ENCODE data around the gene LBHD2.

Gene LBHD2

DNA sequence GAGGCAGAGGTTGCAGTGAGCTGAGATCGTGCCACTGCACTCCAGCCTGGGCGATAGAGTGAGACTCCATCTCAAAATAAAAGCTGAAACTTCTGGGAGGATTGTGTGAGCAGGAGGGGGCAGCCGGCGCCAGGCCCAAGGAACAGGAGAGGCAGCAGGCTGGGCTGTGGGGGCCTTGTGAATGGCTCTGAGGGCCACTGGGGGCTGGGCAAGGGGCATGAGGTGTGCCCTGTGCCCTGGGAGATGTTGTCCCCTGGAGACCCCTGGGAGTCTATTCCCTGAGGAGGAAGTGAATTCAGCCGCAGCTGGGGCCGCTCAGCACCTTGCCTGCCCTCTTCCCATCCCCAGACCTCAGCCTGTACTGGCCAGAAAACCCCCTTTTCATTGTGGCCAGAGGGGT, 4.9 kb downstream of the LBHD2 start:
- TF ChIP-seq, protein P1, sequence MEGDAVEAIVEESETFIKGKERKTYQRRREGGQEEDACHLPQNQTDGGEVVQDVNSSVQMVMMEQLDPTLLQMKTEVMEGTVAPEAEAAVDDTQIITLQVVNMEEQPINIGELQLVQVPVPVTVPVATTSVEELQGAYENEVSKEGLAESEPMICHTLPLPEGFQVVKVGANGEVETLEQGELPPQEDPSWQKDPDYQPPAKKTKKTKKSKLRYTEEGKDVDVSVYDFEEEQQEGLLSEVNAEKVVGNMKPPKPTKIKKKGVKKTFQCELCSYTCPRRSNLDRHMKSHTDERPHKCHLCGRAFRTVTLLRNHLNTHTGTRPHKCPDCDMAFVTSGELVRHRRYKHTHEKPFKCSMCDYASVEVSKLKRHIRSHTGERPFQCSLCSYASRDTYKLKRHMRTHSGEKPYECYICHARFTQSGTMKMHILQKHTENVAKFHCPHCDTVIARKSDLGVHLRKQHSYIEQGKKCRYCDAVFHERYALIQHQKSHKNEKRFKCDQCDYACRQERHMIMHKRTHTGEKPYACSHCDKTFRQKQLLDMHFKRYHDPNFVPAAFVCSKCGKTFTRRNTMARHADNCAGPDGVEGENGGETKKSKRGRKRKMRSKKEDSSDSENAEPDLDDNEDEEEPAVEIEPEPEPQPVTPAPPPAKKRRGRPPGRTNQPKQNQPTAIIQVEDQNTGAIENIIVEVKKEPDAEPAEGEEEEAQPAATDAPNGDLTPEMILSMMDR (conservative IDR thresholded peaks at IDR 0.05; ENCODE audit: low read depth, low read length) = no peak
- no peak overlapping the region for H3K4me3 ChIP-seq (IDR thresholded peaks at IDR 0.05; ENCODE audit: insufficient read depth, low read depth, low read length)

DNA sequence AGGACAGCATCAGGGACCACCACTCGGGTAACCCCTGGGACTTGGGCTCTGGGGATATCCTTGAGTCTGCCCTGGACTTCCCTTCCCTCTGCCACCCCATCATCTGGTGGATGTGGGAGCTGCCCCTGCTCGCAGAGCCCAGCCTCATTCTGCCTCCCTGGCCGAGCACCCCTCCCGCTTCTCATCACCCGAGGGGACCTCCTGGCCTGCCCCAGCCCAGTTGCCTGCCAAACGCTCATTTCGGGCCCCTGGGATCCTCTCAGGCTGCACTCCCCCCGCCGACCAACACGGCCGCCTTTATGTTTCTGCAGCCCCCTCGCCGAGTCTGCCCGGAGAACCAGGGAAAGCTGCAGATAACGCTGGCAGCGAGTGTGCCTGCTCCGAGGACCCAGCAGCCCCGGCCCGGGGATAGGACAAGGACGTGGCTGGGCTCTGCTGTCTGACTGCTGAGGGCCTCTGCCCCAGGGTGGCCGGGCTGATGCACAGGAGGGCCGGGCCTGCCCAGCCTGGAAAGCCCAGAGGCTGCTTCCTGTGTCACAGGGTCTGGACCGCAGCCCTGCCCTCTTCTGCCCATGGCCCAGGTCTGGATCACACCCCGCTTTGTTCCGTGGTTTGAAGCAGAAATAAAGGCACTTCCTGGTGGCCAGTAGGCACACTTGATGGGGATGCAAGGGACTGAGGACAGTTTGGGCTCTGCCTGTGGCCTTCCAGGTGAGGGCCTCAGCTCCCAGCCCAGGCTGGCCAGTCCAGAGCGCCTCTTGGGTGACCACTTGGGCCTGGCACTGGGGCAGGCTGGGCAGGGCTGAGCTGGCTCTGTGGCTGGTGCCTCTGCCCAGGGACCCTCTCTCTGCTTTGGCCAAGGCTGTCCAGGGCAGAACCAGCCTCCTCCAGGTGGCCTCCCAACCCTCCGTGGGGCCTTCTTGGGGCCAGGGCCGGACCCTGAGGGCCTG, 5.7 kb downstream of the LBHD2 start:
- Histone ChIP-seq H2AFZ (ENCODE audit: low read depth) (no peak overlapping the region), H3K4me1 (ENCODE audit: low read depth, poor library complexity, severe bottlenecking) (peaks cover 5% of the 10 kb centered on the region), H3K4me2 (no peak overlapping the region), H3K9ac (no peak overlapping the region), H3K4me3 (IDR thresholded peaks at IDR 0.05; ENCODE audit: insufficient read depth, low read depth, low read length) (no peak overlapping the region), H3K79me2 (ENCODE audit: insufficient read depth, low read depth) (no peaks in the 10 kb centered on the region), H4K20me1 (ENCODE audit: insufficient read depth) (no peaks in the 10 kb centered on the region), H3K27me3 (ENCODE audit: insufficient read depth, low read depth) (no peaks in the 10 kb centered on the region), H3K27ac (no peak overlapping the region), H3K36me3 (ENCODE audit: insufficient read depth) (no peaks in the 10 kb centered on the region)
- TF ChIP-seq, protein P1 (conservative IDR thresholded peaks at IDR 0.05; ENCODE audit: low read depth, low read length) = no peak

More for the DNA sequence above, 4.9 kb downstream of the LBHD2 start:
- no peaks in the 10 kb centered on the region for H3K36me3 ChIP-seq (ENCODE audit: insufficient read depth)
- no peaks in the 10 kb centered on the region for H3K27me3 ChIP-seq (ENCODE audit: insufficient read depth, low read depth)
- H3K4me2 ChIP-seq = no peak overlapping the region
- H4K20me1 ChIP-seq (ENCODE audit: insufficient read depth) = no peaks in the 10 kb centered on the region
- H2AFZ ChIP-seq (ENCODE audit: low read depth) = no peak overlapping the region
- peaks cover 5% of the 10 kb centered on the region for H3K4me1 ChIP-seq (ENCODE audit: low read depth, poor library complexity, severe bottlenecking)
- no peaks in the 10 kb centered on the region for H3K79me2 ChIP-seq (ENCODE audit: insufficient read depth, low read depth)
- no peak overlapping the region for H3K9ac ChIP-seq
- H3K27ac ChIP-seq = no peak overlapping the region

DNA sequence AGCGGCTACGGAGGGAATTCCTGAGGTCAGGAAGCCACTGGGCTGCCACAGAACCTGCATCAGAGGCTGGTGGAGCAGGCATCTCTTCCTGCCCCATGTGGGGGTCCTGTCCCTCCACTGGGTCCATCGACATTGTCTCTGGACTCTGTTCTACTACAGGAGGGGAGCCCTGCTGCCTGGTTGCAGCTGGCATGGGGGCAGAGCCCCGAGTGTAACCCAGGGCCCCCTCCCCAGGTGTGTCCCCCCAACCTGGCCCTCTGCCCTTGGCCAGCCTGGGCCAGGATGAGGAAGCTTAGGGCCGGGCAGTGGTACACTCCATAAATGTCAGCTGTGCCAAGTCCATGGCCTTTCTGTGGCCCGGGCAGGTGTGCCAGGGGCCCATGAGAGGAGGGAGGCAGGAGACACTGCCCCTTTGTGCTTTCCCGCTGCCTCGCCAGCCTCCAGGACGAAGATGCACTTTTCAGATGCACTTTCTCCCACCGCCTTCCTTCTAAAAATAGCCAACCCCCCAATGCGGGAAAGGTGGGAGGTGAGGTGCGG, 6.5 kb downstream of the LBHD2 start:
- peaks cover 5% of the 10 kb centered on the region for H3K4me1 ChIP-seq (ENCODE audit: low read depth, poor library complexity, severe bottlenecking)
- peak overlapping the region; percentile 15; the same call in 1 of the 2 replicates for H3K4me2 ChIP-seq
- H4K20me1 ChIP-seq (ENCODE audit: insufficient read depth) = no peaks in the 10 kb centered on the region
- H2AFZ ChIP-seq (ENCODE audit: low read depth) = peak overlapping the region; percentile 71; the same call in 1 of the 2 replicates
- H3K9ac ChIP-seq = peak overlapping the region; percentile 58; the same call in 1 of the 2 replicates
- TF ChIP-seq, protein P1 (conservative IDR thresholded peaks at IDR 0.05; ENCODE audit: low read depth, low read length) = no peak
- no peaks in the 10 kb centered on the region for H3K36me3 ChIP-seq (ENCODE audit: insufficient read depth)
- no peaks in the 10 kb centered on the region for H3K27me3 ChIP-seq (ENCODE audit: insufficient read depth, low read depth)
- H3K27ac ChIP-seq = no peak overlapping the region
- H3K4me3 ChIP-seq (IDR thresholded peaks at IDR 0.05; ENCODE audit: insufficient read depth, low read depth, low read length) = no peak overlapping the region
- H3K79me2 ChIP-seq (ENCODE audit: insufficient read depth, low read depth) = no peaks in the 10 kb centered on the region

DNA sequence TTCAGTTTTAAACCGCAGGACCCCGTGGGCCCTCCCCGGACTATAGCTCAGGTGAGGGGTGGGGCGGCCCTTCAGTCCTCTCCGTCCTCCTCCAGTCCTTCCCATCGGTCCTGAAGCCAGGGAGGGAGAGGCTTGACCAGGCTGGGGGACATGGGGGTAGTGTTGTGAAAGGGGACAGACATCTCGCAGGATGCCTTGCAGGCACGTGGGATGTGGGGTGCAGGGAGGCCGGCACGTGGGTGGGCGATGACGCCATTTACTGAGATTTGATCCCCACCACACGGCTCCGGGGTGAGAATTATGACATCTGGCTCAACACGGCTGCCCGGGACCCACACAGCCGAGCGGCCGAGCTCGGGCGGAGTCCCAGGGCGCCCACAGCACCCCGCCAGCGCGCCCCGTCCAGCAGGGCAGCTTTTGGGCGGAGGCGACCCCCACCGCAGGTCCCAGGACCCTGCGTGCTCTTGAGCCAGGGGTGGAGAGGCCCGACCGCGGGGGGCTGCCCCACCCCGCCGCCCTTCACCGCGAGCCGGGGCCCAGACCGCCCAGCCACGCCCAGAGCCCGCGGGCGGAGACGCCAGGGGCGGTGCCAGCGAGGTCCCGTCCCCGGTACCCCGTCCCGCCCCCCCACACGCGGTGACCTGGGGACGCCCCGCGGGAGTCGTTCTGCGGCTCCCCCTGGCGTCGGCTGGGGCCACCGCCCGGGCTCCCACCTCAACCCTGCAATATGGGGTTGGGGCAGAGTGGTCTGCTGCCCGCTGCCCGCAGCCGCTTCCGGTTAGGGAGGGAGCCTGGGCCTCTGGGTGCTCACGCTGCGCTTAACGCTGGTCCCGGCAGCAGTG, 7.3 kb downstream of the LBHD2 start:
- Histone ChIP-seq H3K9ac (peak overlapping the region; percentile 58; the same call in 1 of the 2 replicates), H3K4me3 (IDR thresholded peaks at IDR 0.05; ENCODE audit: insufficient read depth, low read depth, low read length) (no peak overlapping the region), H3K27me3 (ENCODE audit: insufficient read depth, low read depth) (no peaks in the 10 kb centered on the region), H3K4me2 (peak overlapping the region; percentile 15), H2AFZ (ENCODE audit: low read depth) (peak overlapping the region; percentile 71), H3K4me1 (ENCODE audit: low read depth, poor library complexity, severe bottlenecking) (peaks cover 5% of the 10 kb centered on the region), H3K36me3 (ENCODE audit: insufficient read depth) (no peaks in the 10 kb centered on the region), H3K27ac (no peak overlapping the region), H3K79me2 (ENCODE audit: insufficient read depth, low read depth) (no peaks in the 10 kb centered on the region), H4K20me1 (ENCODE audit: insufficient read depth) (no peaks in the 10 kb centered on the region)
- TF ChIP-seq, protein P1 (conservative IDR thresholded peaks at IDR 0.05; ENCODE audit: low read depth, low read length) = no peak; the same call in 1 of the 2 replicates

Data from KMS-11 (cell line).